SK-N-SH treated with all-trans-retinoic acid at 6 μM for 48 hours (cell line): ENCODE data around the gene AP3D1.

Source experiments
- ARNTL ChIP-seq: fragments of 450-650 bp; formaldehyde crosslinking; IDR thresholded peaks from 2 replicates; pipeline ENCODE4 v1.5.0; 2020; ENCODE audit warnings: low read depth, mild to moderate bottlenecking, moderate library complexity, borderline replicate concordance
- ISL1 ChIP-seq: fragments of 250-450 bp; sonication (Bioruptor Pico); IDR thresholded peaks from 2 replicates; pipeline ENCODE4 v2.1.2; 2022; ENCODE audit warnings: mild to moderate bottlenecking, moderate library complexity
- PPARA ChIP-seq: fragments of 250-450 bp; sonication (Bioruptor Pico); IDR thresholded peaks from 2 replicates; pipeline ENCODE4 v1.5.0; 2020; ENCODE audit warnings: mild to moderate bottlenecking, borderline replicate concordance
- RARB ChIP-seq: fragments of 250-450 bp; sonication (Bioruptor Pico); IDR thresholded peaks from 2 replicates; pipeline ENCODE4 v1.8.0; 2021; ENCODE audit warnings: mild to moderate bottlenecking, moderate library complexity
- SNAI2 ChIP-seq: fragments of 250-450 bp; sonication (Bioruptor Pico); IDR thresholded peaks from 2 replicates; pipeline ENCODE4 v1.5.0; 2020; ENCODE audit warnings: mild to moderate bottlenecking, moderate library complexity
- TCF4 ChIP-seq: fragments of 250-450 bp; sonication (Bioruptor Pico); IDR thresholded peaks from 2 replicates; pipeline ENCODE4 v1.8.0; 2021; ENCODE audit warnings: mild to moderate bottlenecking, moderate library complexity, borderline replicate concordance
- ZFP3 ChIP-seq: fragments of 250-450 bp; sonication (Bioruptor Pico); IDR thresholded peaks from 2 replicates; pipeline ENCODE4 v1.5.0; 2020; ENCODE audit warnings: mild to moderate bottlenecking, moderate library complexity
- ZFP30 ChIP-seq: fragments of 450-650 bp; formaldehyde crosslinking; IDR thresholded peaks from 2 replicates; pipeline ENCODE4 v1.5.0; 2022; ENCODE audit warnings: mild to moderate bottlenecking, moderate library complexity
- ZNF565 ChIP-seq: fragments of 450-650 bp; formaldehyde crosslinking; conservative IDR thresholded peaks from 2 replicates; pipeline ENCODE4 v1.5.0; 2020; ENCODE audit warnings: low read depth, mild to moderate bottlenecking, moderate library complexity
- ZNF8 ChIP-seq: fragments of 450-650 bp; formaldehyde crosslinking; IDR thresholded peaks from 2 replicates; pipeline ENCODE4 v1.5.0; 2020; ENCODE audit warnings: mild to moderate bottlenecking, moderate library complexity
- TF ChIP-seq, protein P1 (sequence below): fragments of 250-450 bp; sonication (Bioruptor Pico); IDR thresholded peaks from 2 replicates; pipeline ENCODE4 v1.8.0; 2020; ENCODE audit warnings: mild to moderate bottlenecking, moderate library complexity, borderline replicate concordance
- TF ChIP-seq, protein P2 (sequence below): fragments of 250-450 bp; sonication (Bioruptor Pico); IDR thresholded peaks from 2 replicates; pipeline ENCODE4 v1.5.0; 2020; ENCODE audit warnings: mild to moderate bottlenecking, moderate library complexity
- TF ChIP-seq, protein P3 (sequence below): fragments of 250-450 bp; sonication (Bioruptor Pico); IDR thresholded peaks from 2 replicates; pipeline ENCODE4 v1.8.0; 2021; ENCODE audit warnings: low read depth, mild to moderate bottlenecking, moderate library complexity, borderline replicate concordance
- TF ChIP-seq, protein P4 (sequence below): fragments of 250-450 bp; sonication (Bioruptor Pico); IDR thresholded peaks from 2 replicates; pipeline ENCODE4 v1.5.1; 2020; ENCODE audit warnings: low read depth, mild to moderate bottlenecking, moderate library complexity

DNA sequence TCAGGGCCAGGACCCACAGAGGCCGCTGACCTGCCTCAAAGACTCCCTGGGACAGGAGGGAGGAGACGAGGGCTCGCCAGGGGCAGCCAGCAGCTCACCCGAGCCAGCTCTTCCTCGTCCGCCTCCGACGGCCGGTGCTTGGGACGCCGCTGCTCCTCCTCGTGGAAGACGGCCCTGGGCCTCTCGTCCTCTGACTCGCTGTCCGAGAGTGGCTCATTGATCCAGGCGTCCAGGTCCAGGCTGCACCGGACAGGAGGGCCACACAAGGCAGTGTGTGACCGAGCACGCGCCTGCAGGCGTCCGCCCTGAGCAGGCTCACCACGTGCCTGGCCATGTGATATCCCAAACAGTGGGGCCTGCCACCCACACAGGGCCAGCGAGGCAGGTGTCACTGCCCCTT lies 34.9 kb downstream of the AP3D1 start:
- TF ChIP-seq, protein P1, sequence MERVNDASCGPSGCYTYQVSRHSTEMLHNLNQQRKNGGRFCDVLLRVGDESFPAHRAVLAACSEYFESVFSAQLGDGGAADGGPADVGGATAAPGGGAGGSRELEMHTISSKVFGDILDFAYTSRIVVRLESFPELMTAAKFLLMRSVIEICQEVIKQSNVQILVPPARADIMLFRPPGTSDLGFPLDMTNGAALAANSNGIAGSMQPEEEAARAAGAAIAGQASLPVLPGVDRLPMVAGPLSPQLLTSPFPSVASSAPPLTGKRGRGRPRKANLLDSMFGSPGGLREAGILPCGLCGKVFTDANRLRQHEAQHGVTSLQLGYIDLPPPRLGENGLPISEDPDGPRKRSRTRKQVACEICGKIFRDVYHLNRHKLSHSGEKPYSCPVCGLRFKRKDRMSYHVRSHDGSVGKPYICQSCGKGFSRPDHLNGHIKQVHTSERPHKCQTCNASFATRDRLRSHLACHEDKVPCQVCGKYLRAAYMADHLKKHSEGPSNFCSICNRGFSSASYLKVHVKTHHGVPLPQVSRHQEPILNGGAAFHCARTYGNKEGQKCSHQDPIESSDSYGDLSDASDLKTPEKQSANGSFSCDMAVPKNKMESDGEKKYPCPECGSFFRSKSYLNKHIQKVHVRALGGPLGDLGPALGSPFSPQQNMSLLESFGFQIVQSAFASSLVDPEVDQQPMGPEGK = no peak
- no peak for TF ChIP-seq ZNF565 (CRISPR knock-in tag)
- TF ChIP-seq ZFP30 = no peak
- TF ChIP-seq ZNF8 (CRISPR knock-in tag) = no peak
- TF ChIP-seq, protein P2, sequence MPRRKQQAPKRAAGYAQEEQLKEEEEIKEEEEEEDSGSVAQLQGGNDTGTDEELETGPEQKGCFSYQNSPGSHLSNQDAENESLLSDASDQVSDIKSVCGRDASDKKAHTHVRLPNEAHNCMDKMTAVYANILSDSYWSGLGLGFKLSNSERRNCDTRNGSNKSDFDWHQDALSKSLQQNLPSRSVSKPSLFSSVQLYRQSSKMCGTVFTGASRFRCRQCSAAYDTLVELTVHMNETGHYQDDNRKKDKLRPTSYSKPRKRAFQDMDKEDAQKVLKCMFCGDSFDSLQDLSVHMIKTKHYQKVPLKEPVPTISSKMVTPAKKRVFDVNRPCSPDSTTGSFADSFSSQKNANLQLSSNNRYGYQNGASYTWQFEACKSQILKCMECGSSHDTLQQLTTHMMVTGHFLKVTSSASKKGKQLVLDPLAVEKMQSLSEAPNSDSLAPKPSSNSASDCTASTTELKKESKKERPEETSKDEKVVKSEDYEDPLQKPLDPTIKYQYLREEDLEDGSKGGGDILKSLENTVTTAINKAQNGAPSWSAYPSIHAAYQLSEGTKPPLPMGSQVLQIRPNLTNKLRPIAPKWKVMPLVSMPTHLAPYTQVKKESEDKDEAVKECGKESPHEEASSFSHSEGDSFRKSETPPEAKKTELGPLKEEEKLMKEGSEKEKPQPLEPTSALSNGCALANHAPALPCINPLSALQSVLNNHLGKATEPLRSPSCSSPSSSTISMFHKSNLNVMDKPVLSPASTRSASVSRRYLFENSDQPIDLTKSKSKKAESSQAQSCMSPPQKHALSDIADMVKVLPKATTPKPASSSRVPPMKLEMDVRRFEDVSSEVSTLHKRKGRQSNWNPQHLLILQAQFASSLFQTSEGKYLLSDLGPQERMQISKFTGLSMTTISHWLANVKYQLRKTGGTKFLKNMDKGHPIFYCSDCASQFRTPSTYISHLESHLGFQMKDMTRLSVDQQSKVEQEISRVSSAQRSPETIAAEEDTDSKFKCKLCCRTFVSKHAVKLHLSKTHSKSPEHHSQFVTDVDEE (CRISPR knock-in tag) = no peak
- no peak for TF ChIP-seq ZFP3 (CRISPR knock-in tag)
- TF ChIP-seq PPARA (CRISPR knock-in tag) = no peak
- no peak for TF ChIP-seq ARNTL (CRISPR knock-in tag)
- no peak for TF ChIP-seq RARB (CRISPR knock-in tag)
- TF ChIP-seq, protein P3, sequence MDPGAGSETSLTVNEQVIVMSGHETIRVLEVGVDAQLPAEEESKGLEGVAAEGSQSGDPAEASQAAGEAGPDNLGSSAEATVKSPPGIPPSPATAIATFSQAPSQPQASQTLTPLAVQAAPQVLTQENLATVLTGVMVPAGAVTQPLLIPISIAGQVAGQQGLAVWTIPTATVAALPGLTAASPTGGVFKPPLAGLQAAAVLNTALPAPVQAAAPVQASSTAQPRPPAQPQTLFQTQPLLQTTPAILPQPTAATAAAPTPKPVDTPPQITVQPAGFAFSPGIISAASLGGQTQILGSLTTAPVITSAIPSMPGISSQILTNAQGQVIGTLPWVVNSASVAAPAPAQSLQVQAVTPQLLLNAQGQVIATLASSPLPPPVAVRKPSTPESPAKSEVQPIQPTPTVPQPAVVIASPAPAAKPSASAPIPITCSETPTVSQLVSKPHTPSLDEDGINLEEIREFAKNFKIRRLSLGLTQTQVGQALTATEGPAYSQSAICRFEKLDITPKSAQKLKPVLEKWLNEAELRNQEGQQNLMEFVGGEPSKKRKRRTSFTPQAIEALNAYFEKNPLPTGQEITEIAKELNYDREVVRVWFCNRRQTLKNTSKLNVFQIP (CRISPR knock-in tag) = no peak
- TF ChIP-seq TCF4 = no peak
- TF ChIP-seq SNAI2 (CRISPR knock-in tag) = no peak
- TF ChIP-seq, protein P4, sequence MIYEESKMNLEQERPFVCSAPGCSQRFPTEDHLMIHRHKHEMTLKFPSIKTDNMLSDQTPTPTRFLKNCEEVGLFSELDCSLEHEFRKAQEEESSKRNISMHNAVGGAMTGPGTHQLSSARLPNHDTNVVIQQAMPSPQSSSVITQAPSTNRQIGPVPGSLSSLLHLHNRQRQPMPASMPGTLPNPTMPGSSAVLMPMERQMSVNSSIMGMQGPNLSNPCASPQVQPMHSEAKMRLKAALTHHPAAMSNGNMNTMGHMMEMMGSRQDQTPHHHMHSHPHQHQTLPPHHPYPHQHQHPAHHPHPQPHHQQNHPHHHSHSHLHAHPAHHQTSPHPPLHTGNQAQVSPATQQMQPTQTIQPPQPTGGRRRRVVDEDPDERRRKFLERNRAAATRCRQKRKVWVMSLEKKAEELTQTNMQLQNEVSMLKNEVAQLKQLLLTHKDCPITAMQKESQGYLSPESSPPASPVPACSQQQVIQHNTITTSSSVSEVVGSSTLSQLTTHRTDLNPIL (CRISPR knock-in tag) = no peak
- TF ChIP-seq ISL1 (CRISPR knock-in tag) = no peak
